HG02943 (cell line): ENCODE data around the gene ACOT7.

ENCODE experiments used
- ATAC-seq: cut with Tn5 transposase; IDR thresholded peaks from one replicate; pipeline ENCODE4 v1.9.1; 2021; ENCODE audit warnings: mild to moderate bottlenecking, low read depth, moderate library complexity; ENCODE audit not compliant: unreplicated experiment

Gene ACOT7

GRCh38 chr1:6424619-6425593 is 31.3 kb upstream of the ACOT7 start, which contains the start of gene ESPN:
TSS of gene ESPN (plus strand) at chr1:6424776. CDS start at chr1:6424956, 180 bp downstream.
- no peak for ATAC-seq

GRCh38 chr1:6424000-6424565 is 30.5 kb upstream of the ACOT7 start:
- ATAC-seq: no peak

GRCh38 chr1:6423321-6423999 is 29.9 kb upstream of the ACOT7 start:
- ATAC-seq: no peak

- no peak for ATAC-seq
Observed at GRCh38 chr1:6421266-6421665, 27.7 kb upstream of the ACOT7 start.

- no peak for ATAC-seq
Observed at GRCh38 chr1:6420454-6421042, 27.0 kb upstream of the ACOT7 start.

GRCh38 chr1:6419804-6420453 is 26.4 kb upstream of the ACOT7 start, which contains the start of gene HES2:
TSS of gene HES2 (minus strand) at chr1:6419919. CDS start at chr1:6419820, 99 bp downstream.
- no peak for ATAC-seq

- ATAC-seq: no peak
Observed at GRCh38 chr1:6419397-6419803, 25.8 kb upstream of the ACOT7 start.

GRCh38 chr1:6418668-6419396 is 25.3 kb upstream of the ACOT7 start:
- no peak for ATAC-seq

- no peak for ATAC-seq
Observed at GRCh38 chr1:6417961-6418667, 24.5 kb upstream of the ACOT7 start.

GRCh38 chr1:6416906-6417305 is 23.3 kb upstream of the ACOT7 start:
- ATAC-seq: no peak

- no peak for ATAC-seq
Observed at GRCh38 chr1:6416295-6416656, 22.7 kb upstream of the ACOT7 start.

GRCh38 chr1:6414881-6415626 is 21.5 kb upstream of the ACOT7 start:
- ATAC-seq: no peak

- peak; percentile 55 for ATAC-seq
Observed at GRCh38 chr1:6414443-6414844, 20.9 kb upstream of the ACOT7 start.

GRCh38 chr1:6412896-6413295 is 19.3 kb upstream of the ACOT7 start:
- ATAC-seq: no peak

- no peak for ATAC-seq
Observed at GRCh38 chr1:6410248-6410893, 16.8 kb upstream of the ACOT7 start.

GRCh38 chr1:6409733-6410132 is 16.2 kb upstream of the ACOT7 start:
- ATAC-seq: no peak

- no peak for ATAC-seq
Observed at GRCh38 chr1:6409053-6409452, 15.5 kb upstream of the ACOT7 start.

- no peak for ATAC-seq
Observed at GRCh38 chr1:6408023-6408422, 14.5 kb upstream of the ACOT7 start.
